ENCODE results near the gene CASD1. TPM values are rescaled to one million over a fixed set of nuclear protein-coding genes. Genes with fewer than 3 reads are reported as not detected.
A peak's percentile ranks its signal among the peaks of the same experiment; 100 is the strongest.

CASD1 gene
- total RNA-seq, 1 donor from 2014 or later, result 93.5 TPM

DNA sequence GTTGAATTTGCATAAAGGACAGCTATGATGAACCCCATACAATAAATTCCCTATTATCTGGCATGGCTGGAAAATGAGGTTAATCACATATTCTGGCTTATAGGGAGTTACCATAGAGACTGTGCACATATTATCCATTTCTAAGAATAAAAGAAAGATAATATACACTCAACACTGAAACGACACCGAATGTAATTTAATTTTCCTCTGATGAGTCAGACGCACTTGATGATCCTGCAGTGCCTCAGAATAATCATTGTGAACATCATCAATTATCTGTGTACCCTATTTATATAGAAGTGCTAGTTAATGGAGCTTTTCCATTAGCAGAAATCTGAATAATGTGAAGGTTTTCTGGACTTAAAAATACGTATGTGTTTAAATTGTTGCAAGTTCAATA lies 86.1 kb downstream of the CASD1 start:
- H3K4me1 ChIP-seq, result peaks cover 37% of the 10 kb centered on the region
- H3K4me2 ChIP-seq, result no peak overlapping the region
- no peaks in the 10 kb centered on the region for H3K27me3 Mint-ChIP-seq (ENCODE audit: insufficient read depth, low read depth)

DNA sequence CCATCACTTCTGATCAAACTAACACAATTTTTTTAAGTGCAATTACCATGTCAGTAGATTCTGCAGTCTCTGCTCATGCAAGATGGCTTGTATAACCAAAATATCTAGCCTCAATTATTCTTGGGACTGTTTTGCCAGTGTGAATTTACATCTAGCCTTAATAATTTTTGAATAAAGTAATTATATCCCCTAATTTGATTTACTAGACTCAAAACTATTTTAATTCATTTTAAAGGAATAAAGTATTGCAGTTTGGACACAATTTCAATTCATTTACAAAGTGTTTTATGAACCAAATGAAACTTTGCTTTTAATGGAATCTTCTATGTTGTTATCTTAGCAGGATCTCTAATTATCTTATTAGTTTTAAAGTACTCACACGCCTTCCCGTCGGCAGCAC lies 90.7 kb downstream of the CASD1 start:
- no peaks in the 10 kb centered on the region for H3K9me3 Mint-ChIP-seq
- no peaks in the 10 kb centered on the region for H3K27me3 ChIP-seq
- H3K4me3 ChIP-seq, result no peak overlapping the region
- no peaks in the 10 kb centered on the region for H3K27me3 Mint-ChIP-seq (ENCODE audit: insufficient read depth, low read depth)
- no peak for DNase-seq (ENCODE audit: low spot score)
- H3K36me3 ChIP-seq, result peaks cover 11% of the 10 kb centered on the region
- peaks cover 33% of the 10 kb centered on the region for H3K4me1 ChIP-seq
- H3K27ac Mint-ChIP-seq, result no peak overlapping the region
- no peaks in the 10 kb centered on the region for H3K4me1 Mint-ChIP-seq
- no peak overlapping the region for H3K4me2 ChIP-seq
- no peaks in the 10 kb centered on the region for H3K9me3 ChIP-seq (ENCODE audit: low read depth)
- H3K36me3 Mint-ChIP-seq, result peaks cover 7% of the 10 kb centered on the region
- TF ChIP-seq EZH2phosphoT487 (IDR thresholded peaks at IDR 0.05), result no peak
- no peak overlapping the region for H3K4me3 Mint-ChIP-seq
- H4K20me1 ChIP-seq (ENCODE audit: low read depth), result no peaks in the 10 kb centered on the region
- H2AFZ ChIP-seq (replicated peaks), result no peak overlapping the region
- H3F3A ChIP-seq (ENCODE audit: low read depth), result no peaks in the 10 kb centered on the region
- no peak overlapping the region for H3K27ac ChIP-seq
- no peaks in the 10 kb centered on the region for H3K79me2 ChIP-seq (ENCODE audit: low read depth)
- no peak overlapping the region for H3K9ac ChIP-seq

More for the DNA sequence above, 86.1 kb downstream of the CASD1 start:
- Mint-ChIP-seq H3K4me1 (peaks cover 4% of the 10 kb centered on the region), H3K4me3 (no peak overlapping the region), H3K27ac (no peak overlapping the region), H3K9me3 (no peaks in the 10 kb centered on the region), H3K36me3 (peaks cover 15% of the 10 kb centered on the region)
- no peaks in the 10 kb centered on the region for H3K9me3 ChIP-seq (ENCODE audit: low read depth)
- no peak for DNase-seq (ENCODE audit: low spot score)
- H3K4me3 ChIP-seq, result no peak overlapping the region
- H2AFZ ChIP-seq (replicated peaks), result no peak overlapping the region
- H3K27ac ChIP-seq, result no peak overlapping the region
- H3F3A ChIP-seq (ENCODE audit: low read depth), result peaks cover 17% of the 10 kb centered on the region
- H3K27me3 ChIP-seq, result no peaks in the 10 kb centered on the region
- H3K9ac ChIP-seq, result no peak overlapping the region
- H3K36me3 ChIP-seq, result peaks cover 11% of the 10 kb centered on the region
- no peaks in the 10 kb centered on the region for H4K20me1 ChIP-seq (ENCODE audit: low read depth)
- no peaks in the 10 kb centered on the region for H3K79me2 ChIP-seq (ENCODE audit: low read depth)
- TF ChIP-seq EZH2phosphoT487 (IDR thresholded peaks at IDR 0.05) (no peak), EZH2 (IDR thresholded peaks at IDR 0.05) (no peak)
- TF ChIP-seq, protein P1, sequence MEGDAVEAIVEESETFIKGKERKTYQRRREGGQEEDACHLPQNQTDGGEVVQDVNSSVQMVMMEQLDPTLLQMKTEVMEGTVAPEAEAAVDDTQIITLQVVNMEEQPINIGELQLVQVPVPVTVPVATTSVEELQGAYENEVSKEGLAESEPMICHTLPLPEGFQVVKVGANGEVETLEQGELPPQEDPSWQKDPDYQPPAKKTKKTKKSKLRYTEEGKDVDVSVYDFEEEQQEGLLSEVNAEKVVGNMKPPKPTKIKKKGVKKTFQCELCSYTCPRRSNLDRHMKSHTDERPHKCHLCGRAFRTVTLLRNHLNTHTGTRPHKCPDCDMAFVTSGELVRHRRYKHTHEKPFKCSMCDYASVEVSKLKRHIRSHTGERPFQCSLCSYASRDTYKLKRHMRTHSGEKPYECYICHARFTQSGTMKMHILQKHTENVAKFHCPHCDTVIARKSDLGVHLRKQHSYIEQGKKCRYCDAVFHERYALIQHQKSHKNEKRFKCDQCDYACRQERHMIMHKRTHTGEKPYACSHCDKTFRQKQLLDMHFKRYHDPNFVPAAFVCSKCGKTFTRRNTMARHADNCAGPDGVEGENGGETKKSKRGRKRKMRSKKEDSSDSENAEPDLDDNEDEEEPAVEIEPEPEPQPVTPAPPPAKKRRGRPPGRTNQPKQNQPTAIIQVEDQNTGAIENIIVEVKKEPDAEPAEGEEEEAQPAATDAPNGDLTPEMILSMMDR (IDR thresholded peaks at IDR 0.05), result no peak

DNA sequence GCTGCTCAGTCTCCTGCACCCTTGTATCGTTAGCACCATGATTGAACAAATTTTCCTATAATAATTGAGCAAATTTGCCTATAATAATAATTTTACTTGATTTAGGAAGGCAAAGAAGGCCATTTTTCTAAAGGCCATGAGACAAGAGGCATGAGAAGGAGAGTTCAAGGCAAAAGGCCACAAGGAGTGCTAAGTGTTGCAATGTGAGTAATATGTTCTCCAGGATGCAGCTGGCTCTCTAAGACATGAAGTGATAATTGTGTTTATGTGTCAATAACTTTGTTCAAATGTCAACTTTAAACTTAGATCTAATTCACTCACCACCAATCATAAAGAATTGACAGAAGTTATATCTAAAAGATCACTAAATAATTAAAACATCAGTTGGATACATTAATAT lies 92.6 kb downstream of the CASD1 start:
- TF ChIP-seq EZH2phosphoT487 (IDR thresholded peaks at IDR 0.05) (no peak), EZH2 (IDR thresholded peaks at IDR 0.05) (no peak)
- TF ChIP-seq, protein P1 (IDR thresholded peaks at IDR 0.05), result no peak
- no peak overlapping the region for H3K27ac Mint-ChIP-seq
- no peak overlapping the region for H3K4me2 ChIP-seq

DNA sequence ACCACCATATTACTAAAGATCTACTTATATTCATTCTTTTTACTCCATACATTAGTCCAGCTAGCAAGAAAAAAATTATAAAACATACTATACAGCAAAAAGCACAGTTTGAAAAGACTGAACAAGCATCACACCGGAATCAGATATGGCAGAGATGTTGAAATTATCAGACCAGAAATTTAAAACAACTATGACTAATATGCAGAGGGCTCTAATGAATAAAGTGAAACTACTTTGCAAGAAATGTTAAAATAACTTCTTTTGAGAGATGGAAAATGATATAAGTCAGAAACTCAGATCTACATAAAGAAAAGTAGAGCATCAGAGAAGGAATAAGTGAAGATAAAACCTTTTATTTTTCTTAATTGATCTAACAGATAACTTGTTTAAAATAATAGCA lies 95.4 kb downstream of the CASD1 start:
- H3K79me2 ChIP-seq (ENCODE audit: low read depth), result no peaks in the 10 kb centered on the region
- no peak overlapping the region for H3K4me2 ChIP-seq
- TF ChIP-seq EZH2phosphoT487 (IDR thresholded peaks at IDR 0.05) (no peak), EZH2 (IDR thresholded peaks at IDR 0.05) (no peak)
- TF ChIP-seq, protein P1 (IDR thresholded peaks at IDR 0.05), result no peak
- no peak overlapping the region for H3K9ac ChIP-seq
- H3K9me3 ChIP-seq (ENCODE audit: low read depth), result peaks cover 10% of the 10 kb centered on the region
- H3K36me3 Mint-ChIP-seq, result peaks cover 16% of the 10 kb centered on the region
- DNase-seq (ENCODE audit: low spot score), result no peak
- H3K27ac ChIP-seq, result no peak overlapping the region
- H3K36me3 ChIP-seq, result peaks cover 5% of the 10 kb centered on the region
- H4K20me1 ChIP-seq (ENCODE audit: low read depth), result no peaks in the 10 kb centered on the region
- no peaks in the 10 kb centered on the region for H3K4me1 Mint-ChIP-seq
- H3K4me3 ChIP-seq, result no peak overlapping the region
- H2AFZ ChIP-seq (replicated peaks), result no peak overlapping the region
- H3K9me3 Mint-ChIP-seq, result peaks cover 8% of the 10 kb centered on the region
- no peak overlapping the region for H3K27ac Mint-ChIP-seq
- no peaks in the 10 kb centered on the region for H3K27me3 ChIP-seq
- no peak overlapping the region for H3K4me3 Mint-ChIP-seq
- no peaks in the 10 kb centered on the region for H3F3A ChIP-seq (ENCODE audit: low read depth)
- H3K4me1 ChIP-seq, result peaks cover 33% of the 10 kb centered on the region
- no peaks in the 10 kb centered on the region for H3K27me3 Mint-ChIP-seq (ENCODE audit: insufficient read depth, low read depth)

More for the DNA sequence above, 92.6 kb downstream of the CASD1 start:
- no peaks in the 10 kb centered on the region for H3K79me2 ChIP-seq (ENCODE audit: low read depth)
- H3K27ac ChIP-seq, result peak overlapping the region; percentile 10
- peaks cover 8% of the 10 kb centered on the region for H3K9me3 ChIP-seq (ENCODE audit: low read depth)
- peaks cover 16% of the 10 kb centered on the region for H3K36me3 ChIP-seq
- no peak overlapping the region for H2AFZ ChIP-seq (replicated peaks)
- Mint-ChIP-seq H3K4me3 (no peak overlapping the region), H3K9me3 (peaks cover 5% of the 10 kb centered on the region), H3K4me1 (no peaks in the 10 kb centered on the region), H3K36me3 (peaks cover 14% of the 10 kb centered on the region), H3K27me3 (ENCODE audit: insufficient read depth, low read depth) (no peaks in the 10 kb centered on the region)
- no peak for DNase-seq (ENCODE audit: low spot score)
- H3K4me3 ChIP-seq, result no peak overlapping the region
- H3F3A ChIP-seq (ENCODE audit: low read depth), result no peaks in the 10 kb centered on the region
- no peak overlapping the region for H3K9ac ChIP-seq
- H4K20me1 ChIP-seq (ENCODE audit: low read depth), result no peaks in the 10 kb centered on the region
- peaks cover 33% of the 10 kb centered on the region for H3K4me1 ChIP-seq
- H3K27me3 ChIP-seq, result no peaks in the 10 kb centered on the region

Small RNA genes lying within 50 kb of the gene (small RNA-seq; reads per million reads assigned to genes)
- not detected for gene RNU6-1328P

Other genes with a start within 250 kb of the CASD1 start
- 28.0 and 47.9 TPM in 2 replicates for gene COL1A2, start 114.9 kb upstream of the CASD1 start, total RNA-seq (ENCODE audit: low replicate concordance)
- gene SGCE, start 146.3 kb downstream of the CASD1 start, total RNA-seq (ENCODE audit: low replicate concordance), result 74.1 and 169 TPM in 2 replicates